C4-2B (cell line): Measurements from ENCODE around the gene UBE2J2.

ENCODE experiments used
- CTCF ChIP-seq: fragments of 450-650 bp; conservative IDR thresholded peaks from 2 replicates; pipeline ENCODE4 v1.5.1; 2017; ENCODE audit warnings: mild to moderate bottlenecking
- ZFX ChIP-seq: fragments of 450-650 bp; IDR thresholded peaks from 2 replicates; pipeline ENCODE4 v1.6.1; 2017

- TF ChIP-seq CTCF, result no peak
- TF ChIP-seq ZFX, result no peak
Measured at GRCh38 chr1:1212780-1213344, 60.8 kb downstream of the UBE2J2 start.
